HepG2 (cell line): ENCODE measurements around the gene RBM19. TPM values are rescaled to one million over a fixed set of nuclear protein-coding genes. Genes with fewer than 3 reads are reported as not detected.

Experiments used
- EED ChIP-seq: sonication (generic); formaldehyde crosslinking; IDR thresholded peaks from 2 replicates; pipeline ENCODE4 v1.5.0; 2020; ENCODE audit warnings: mild to moderate bottlenecking, missing genetic modification reagents
- GPN1 ChIP-seq: sonication (generic); formaldehyde crosslinking; IDR thresholded peaks from 2 replicates; pipeline ENCODE4 v1.5.1; 2020; ENCODE audit warnings: missing genetic modification reagents, borderline replicate concordance
- HNRNPUL1 ChIP-seq: fragments of 200-400 bp; formaldehyde crosslinking; IDR thresholded peaks from 2 replicates; pipeline ENCODE4 v1.6.1; 2017; ENCODE audit warnings: low read depth, mild to moderate bottlenecking, low read length, moderate library complexity
- SIN3A ChIP-seq: IDR thresholded peaks from 2 replicates; pipeline ENCODE4 v1.6.1; 2011; ENCODE audit warnings: low read depth, mild to moderate bottlenecking, control low read depth, low read length, borderline replicate concordance
- SMAD9 ChIP-seq: sonication (generic); formaldehyde crosslinking; IDR thresholded peaks from 2 replicates; pipeline ENCODE4 v1.5.1; 2020; ENCODE audit warnings: mild to moderate bottlenecking, missing genetic modification reagents
- SRSF9 ChIP-seq: fragments of 200-400 bp; formaldehyde crosslinking; IDR thresholded peaks from 2 replicates; pipeline ENCODE4 v1.6.1; 2018; ENCODE audit warnings: borderline replicate concordance, mild to moderate bottlenecking, low read depth, low read length; ENCODE audit not compliant: insufficient read depth, poor library complexity, severe bottlenecking
- ZBTB49 ChIP-seq: sonication (generic); formaldehyde crosslinking; IDR thresholded peaks from 2 replicates; pipeline ENCODE4 v1.4.0; 2020; ENCODE audit warnings: missing genetic modification reagents, borderline replicate concordance
- ZNF749 ChIP-seq: sonication (generic); formaldehyde crosslinking; IDR thresholded peaks from 2 replicates; pipeline ENCODE4 v1.8.0; 2022; ENCODE audit warnings: mild to moderate bottlenecking, missing genetic modification reagents, moderate library complexity, borderline replicate concordance
- polyA plus RNA-seq, 8 experiments: library from polyadenylated mRNA; depleted of rRNA in 3 of 8; stranded (reverse) in 7 of 8; unstranded in 1 of 8; fragments of >200 nt; fragmentation: Illumina TruSeq in 4 of 8; extraction: Trizol in 4 of 8; gene quantifications; 2 replicates each; pipeline versions ENCODE4 v1.2.1 to v1.2.3, GENCODE V29; 2011 to 2016; ENCODE audit warnings: low read depth in 4 of 8, missing spikeins in 1 of 8, mixed read lengths in 1 of 8; ENCODE audit not compliant: insufficient read depth in 1 of 8
- total RNA-seq, 5 experiments: library from RNA; depleted of rRNA; stranded (reverse); fragments of >200 nt; fragmentation: Illumina TruSeq; extraction: Trizol; gene quantifications; 2 replicates each; pipeline ENCODE4 v1.2.3, GENCODE V29; 2016; ENCODE audit warnings: low read depth in 1 of 5
- TF ChIP-seq, protein P1 (sequence below): sonication (generic); formaldehyde crosslinking; IDR thresholded peaks from 2 replicates; pipeline ENCODE4 v1.4.0; 2020; ENCODE audit warnings: missing genetic modification reagents, mild to moderate bottlenecking, borderline replicate concordance

The RBM19 gene
- total and polyA plus RNA-seq, 2 of the 13 experiments (the other 11 are each of a cell fraction or from before 2014, with no cell fraction given) = 19.3 to 32.2 TPM

DNA sequence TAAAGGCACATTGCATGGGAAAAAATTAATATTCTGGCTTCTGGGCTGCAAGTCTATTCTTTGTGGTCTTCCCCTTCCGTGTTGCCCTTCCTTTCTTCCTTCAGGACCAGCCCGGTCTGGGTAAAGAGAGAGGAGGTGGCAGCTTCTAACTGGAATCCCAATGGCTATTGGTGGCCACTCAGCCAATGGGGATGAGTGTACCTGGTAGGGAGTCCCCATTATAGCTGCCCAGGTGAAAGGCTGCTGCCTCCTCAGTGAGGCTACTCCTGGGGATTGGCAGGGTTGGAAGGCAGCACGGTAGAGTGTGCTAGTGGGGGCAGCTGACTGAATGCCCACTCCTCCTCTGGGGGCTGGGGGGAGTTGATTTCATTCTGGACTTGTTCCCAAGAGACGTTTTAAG is 112.6 kb downstream of the RBM19 start (continued):
- no peak for TF ChIP-seq ZBTB49 (CRISPR knock-in tag)
- no peak for TF ChIP-seq HNRNPUL1
- no peak for TF ChIP-seq ZNF749 (CRISPR knock-in tag)
- no peak for TF ChIP-seq SRSF9
- no peak for TF ChIP-seq EED (CRISPR knock-in tag)
- no peak for TF ChIP-seq GPN1
- TF ChIP-seq, protein P1, sequence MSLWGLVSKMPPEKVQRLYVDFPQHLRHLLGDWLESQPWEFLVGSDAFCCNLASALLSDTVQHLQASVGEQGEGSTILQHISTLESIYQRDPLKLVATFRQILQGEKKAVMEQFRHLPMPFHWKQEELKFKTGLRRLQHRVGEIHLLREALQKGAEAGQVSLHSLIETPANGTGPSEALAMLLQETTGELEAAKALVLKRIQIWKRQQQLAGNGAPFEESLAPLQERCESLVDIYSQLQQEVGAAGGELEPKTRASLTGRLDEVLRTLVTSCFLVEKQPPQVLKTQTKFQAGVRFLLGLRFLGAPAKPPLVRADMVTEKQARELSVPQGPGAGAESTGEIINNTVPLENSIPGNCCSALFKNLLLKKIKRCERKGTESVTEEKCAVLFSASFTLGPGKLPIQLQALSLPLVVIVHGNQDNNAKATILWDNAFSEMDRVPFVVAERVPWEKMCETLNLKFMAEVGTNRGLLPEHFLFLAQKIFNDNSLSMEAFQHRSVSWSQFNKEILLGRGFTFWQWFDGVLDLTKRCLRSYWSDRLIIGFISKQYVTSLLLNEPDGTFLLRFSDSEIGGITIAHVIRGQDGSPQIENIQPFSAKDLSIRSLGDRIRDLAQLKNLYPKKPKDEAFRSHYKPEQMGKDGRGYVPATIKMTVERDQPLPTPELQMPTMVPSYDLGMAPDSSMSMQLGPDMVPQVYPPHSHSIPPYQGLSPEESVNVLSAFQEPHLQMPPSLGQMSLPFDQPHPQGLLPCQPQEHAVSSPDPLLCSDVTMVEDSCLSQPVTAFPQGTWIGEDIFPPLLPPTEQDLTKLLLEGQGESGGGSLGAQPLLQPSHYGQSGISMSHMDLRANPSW (CRISPR knock-in tag) = no peak
- TF ChIP-seq SIN3A = no peak
- no peak for TF ChIP-seq SMAD9 (CRISPR knock-in tag)
- TF ChIP-seq, all 625 proteins: peak for 0
